HG03378 (cell line): ENCODE results near the gene HOMER3.
"Not testable (repeated sequence)": the region's sequence is repeated elsewhere in the genome, so short reads cannot be mapped to it uniquely, and the experiment has no call there.

Experiments used
- ATAC-seq: cut with Tn5 transposase; IDR thresholded peaks from one replicate; pipeline ENCODE4 v1.9.1; 2021; ENCODE audit warnings: mild to moderate bottlenecking, moderate library complexity; ENCODE audit not compliant: unreplicated experiment

The HOMER3 gene

GRCh38 chr19:18955042-18955441 lies 14.0 kb upstream of the HOMER3 start:
- no peak for ATAC-seq

DNA sequence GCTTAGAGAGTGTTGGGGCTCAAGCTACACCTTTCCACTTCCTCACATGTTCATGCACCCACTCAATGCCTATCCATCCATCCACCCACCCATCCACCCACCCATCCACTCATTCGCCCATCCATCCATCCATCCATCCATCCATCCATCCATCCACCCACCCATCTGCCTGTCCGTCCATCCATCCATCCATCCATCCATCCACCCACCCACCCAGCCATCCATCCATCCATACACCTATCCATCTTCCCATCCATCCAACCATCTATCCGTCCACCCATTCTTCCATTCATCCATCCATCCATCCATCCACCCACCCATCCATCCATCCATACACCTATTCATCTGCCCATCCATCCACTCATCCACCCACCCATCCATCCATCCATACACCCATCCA lies 13.1 kb upstream of the HOMER3 start:
- no peak for ATAC-seq

- ATAC-seq: not testable (repeated sequence)
Observed at GRCh38 chr19:18952364-18953003, 11.5 kb upstream of the HOMER3 start.

DNA sequence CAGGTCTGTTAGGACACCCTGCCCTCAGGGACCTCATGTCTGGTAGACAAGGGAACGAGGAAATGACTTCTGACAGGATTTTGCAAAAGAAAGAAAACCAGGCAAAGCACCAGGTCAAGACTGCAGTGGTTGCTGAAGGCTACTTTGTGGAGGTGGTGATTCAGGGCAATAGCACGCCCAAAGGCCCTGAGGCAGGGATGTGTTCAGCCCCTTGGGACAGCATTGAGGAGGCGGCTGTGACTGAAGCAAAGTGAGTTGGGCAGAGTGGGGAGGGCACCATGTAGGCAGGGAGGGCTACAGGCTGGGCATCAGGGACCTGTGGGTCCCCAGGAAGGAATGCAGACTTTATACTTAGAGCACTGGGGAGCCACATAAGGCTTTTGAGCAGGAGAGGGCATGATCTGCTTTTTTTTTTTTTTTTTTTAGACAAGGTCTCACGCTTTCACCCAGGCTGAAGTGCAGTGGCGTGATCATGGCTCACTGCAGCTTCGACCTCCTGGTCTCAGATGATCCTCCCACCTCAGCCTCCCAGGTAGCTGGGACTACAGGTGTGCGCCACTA lies 10.8 kb upstream of the HOMER3 start:
- ATAC-seq: no peak

GRCh38 chr19:18949858-18950257 lies 8.8 kb upstream of the HOMER3 start:
- ATAC-seq: no peak

DNA sequence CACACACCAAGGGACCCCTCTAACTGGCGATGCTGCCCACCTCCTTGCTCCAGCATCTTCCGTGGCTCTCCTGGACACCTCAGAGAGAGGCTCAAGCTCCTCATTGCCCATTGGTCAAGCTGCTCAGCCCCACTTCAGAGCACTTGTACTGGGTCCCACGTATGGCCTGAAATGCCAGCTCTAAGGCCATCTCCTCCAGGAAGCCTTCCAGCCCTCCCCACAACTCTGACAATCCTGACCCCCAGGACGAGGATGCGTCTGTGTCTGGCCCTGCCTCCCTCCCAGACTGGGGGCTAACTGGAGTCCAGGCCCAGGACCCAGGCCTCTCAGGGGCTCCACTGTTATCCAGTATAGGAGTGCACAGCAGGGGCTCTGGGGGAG lies 7.9 kb upstream of the HOMER3 start:
- no peak for ATAC-seq

DNA sequence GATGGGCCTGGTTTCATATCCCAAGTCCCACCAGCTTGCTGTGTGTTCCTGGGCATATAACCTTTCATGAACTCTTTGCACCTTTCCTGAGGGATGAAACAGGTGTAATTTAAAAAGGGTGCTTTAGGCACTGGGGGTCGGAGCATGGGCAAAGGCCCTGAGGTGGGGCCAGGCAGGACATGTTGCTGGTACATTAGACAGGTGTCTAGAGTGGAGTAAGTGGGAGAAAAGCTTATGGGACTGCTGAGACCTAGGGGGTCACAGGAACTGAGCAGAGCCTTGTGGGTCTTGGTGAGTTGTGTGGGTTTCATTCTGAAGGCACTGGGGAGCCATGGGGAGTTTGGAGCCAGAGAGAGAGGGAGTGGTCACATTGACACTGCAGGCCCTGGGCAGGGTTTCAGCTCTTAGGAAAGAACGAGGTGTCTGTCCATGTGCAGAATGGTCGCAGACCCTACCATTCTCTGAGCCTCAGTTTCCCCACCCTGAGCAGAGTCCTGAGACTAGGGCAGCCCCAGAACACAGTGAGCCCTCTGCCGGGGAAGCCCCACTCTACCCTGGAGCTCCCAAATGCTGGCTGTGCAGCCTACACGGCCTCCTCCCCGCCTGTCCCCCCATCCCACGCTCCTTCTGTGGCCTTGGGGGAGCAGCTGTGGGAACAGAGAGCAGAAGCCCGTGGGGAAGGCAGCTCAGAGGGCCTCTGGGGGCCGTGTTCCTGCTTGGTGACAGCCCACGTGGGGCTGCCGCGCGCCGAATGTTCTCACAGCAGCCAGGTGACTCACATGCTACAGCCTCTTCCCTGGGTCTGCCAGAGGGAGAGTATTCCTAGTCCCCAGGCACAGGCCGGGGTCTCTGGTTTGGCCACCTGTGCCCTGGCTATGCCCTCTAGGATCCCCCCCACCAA lies 7.3 kb upstream of the HOMER3 start:
- no peak for ATAC-seq

DNA sequence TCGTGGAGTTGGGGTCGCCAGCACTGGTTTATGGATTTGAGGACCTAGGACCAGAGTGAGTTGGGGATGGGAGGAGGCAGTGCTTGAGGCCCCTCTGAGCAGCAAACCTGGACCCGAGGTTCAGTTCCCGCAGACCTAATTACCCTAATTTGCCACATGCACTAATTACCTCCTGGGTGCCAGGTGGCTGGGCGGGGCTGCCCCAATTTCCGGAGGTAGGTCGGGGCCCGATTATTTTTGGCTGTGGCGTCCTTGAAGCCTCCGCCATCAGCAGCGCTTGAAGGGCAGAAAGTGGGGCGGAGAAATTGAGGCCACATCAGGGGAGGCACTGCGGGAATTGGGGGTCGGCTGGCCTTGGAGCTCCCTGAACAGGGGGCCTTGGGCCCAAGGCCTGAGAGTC lies 5.9 kb upstream of the HOMER3 start:
- ATAC-seq: no peak

DNA sequence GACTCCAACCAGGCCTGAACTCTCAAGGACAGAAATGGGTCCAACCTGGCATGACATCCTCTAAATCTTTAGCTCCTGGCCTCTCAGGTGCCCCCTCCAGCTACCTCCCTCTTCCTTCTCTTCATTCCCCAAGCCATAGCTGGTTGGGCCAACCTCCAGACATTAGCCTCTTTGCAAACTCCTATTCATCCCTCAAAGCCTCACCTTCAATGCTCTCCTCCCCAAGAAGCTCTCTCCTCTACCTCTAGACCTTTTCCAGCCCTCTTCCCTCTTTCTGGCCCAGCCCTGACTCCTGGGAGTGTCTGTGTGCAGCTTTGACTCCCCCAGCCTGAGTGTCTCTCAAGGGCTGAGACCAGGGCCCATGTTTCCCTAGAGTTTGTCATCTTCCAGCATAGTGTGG lies 5.3 kb upstream of the HOMER3 start:
- ATAC-seq: no peak

DNA sequence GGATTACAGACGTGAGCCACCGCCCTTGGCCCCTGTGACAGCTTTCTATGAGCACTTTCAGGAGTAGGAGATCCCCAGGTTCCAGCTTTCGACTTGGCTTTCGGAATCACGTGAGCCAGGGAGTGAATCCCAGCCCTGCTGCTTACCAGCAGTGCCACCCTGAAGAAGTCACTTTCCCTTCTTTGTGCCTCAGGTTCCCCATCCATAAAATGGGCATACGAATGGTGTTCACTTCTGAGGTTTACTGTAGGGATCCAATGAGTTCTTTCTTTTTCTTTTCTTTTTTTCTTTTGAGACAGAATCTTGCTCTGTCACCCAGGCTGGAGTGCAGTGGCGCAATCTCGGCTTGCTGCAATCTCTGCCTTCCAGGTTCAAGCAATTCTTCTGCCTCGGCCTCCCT lies 4.3 kb upstream of the HOMER3 start:
- ATAC-seq: no peak

DNA sequence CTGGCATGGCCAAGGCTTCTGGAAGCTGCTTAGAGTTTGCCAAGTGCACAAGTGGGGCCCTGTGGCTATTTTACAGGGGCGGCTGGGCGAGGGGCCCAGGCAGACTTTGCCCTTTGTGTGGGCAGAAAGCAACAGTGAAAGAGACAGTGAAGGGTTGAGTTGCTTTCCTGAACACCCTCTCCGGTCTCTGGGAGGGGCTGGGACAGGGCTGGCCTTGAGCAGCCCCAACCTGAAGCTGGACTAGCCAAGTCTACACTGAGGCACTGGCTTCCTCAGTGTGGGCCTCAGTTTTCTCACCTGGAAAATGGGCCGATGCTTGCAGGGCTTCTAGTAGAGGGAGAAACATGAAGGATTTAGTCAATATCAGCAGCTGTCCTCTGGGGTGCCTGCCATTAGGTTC lies 2.4 kb upstream of the HOMER3 start:
- ATAC-seq: no peak

- no peak for ATAC-seq
Observed at GRCh38 chr19:18942692-18943091, 1.7 kb upstream of the HOMER3 start.

DNA sequence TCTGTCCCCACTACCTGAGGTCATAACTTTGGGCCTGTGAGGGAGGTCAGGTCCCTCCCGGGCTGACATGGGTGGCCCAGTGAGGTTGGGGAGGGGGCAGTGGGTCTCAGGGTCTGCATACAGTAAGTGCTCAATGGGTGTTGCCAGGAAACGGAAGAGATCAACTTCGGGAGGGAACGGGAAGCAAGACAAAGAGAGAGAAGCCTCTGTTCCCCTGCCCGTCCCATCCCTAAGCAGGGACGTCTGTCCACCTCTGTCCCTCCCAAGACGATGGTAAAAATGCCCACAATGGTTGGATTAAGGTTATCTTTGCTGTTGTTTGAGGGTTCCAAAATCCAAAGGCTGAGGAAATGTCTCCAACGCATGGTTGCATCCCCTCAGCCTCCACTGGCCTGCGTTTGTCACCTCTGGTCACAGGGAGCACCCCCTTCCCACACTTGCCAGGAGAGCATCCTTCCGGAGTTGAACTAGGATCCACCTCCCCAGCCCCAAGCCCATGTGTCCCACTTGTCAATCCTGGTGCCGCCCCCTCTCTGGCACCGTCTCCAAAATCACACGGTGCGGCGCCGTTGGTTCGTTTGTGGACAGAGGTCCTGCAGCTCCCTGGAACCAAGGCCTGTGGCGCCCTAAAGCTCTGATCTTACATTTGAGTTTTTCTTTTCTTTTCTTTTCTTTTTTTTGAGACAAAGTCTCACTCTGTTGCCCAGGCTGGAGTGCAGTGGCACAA lies 774 bp upstream of the HOMER3 start:
- no peak for ATAC-seq

GRCh38 chr19:18939922-18940768 lies 872 bp downstream of the HOMER3 start:
- no peak for ATAC-seq

DNA sequence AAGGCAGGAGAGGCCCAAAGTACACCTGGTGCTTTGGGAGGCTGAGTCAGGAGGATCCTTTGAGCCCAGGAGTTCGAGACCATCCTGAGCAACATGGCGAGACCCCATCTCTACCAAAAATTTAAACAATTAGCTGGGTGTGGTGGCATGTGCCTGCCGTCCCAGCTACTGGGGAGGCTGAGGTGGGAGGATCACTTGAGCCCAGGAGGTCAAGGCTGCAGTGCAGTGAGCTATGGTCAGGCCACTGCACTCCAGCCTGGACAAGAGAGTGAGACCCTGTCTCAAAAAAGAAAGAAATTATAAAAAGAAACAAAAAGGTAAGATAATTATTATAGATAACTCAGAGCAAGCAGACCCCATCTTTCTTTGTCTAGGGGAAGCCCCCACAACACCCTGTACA lies 1.9 kb downstream of the HOMER3 start:
- ATAC-seq: no peak

DNA sequence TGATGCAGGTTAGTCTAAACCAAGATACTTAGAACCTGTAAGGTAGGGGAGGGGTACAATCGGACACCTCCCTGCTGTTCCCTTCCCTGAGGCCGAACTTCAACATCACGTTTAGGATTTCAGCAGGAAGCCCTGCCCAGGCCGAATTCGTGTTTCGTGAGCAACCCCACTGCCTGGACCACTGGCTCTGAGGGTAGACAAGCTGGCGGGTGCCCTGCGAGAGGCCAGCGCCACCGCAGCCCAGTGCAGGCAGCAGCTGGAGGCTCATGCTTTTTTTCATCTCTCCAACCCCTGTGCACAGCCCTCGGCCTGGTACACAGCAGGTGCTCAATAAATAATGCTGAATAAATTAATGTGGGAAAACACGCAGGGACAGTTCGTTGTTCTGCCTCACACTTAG lies 7.7 kb downstream of the HOMER3 start:
- ATAC-seq: no peak

GRCh38 chr19:18932216-18932841 lies 8.7 kb downstream of the HOMER3 start:
- no peak for ATAC-seq

GRCh38 chr19:18931316-18932162 lies 9.5 kb downstream of the HOMER3 start:
- no peak for ATAC-seq

DNA sequence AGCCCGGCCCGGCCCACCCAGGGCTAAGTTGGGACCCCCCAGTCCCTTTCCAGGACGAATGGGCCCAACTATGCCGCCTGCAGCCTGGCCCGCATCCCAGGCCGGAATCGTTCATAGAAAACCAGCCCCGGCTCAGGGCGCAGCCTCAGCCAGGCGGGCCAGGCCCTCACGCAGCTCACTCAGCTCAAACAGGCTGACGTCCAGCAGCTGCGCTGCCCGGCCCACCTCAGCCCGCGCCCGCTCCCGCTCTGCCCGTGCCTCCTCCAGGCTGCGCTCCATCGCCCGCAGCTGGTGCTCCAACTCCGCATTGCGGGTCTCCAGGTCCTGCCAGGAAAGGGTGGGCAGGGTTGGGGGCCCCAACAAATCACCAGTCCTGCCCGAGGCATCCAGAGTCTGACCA lies 11.7 kb downstream of the HOMER3 start:
- ATAC-seq: no peak
